GM13976 (cell line): ENCODE measurements around the gene MS4A2.
"Not testable (repeated sequence)": the region's sequence is repeated elsewhere in the genome, so short reads cannot be mapped to it uniquely, and the experiment has no call there.

Source experiments
- DNase-seq: peaks from one replicate; pipeline ENCODE4 v3.0.0; 2012; ENCODE audit warnings: low spot score
- in situ Hi-C: fragments of 300-500 bp; cut with MboI; formaldehyde crosslinking; loops from one replicate; pipeline ENCODE4 v1.12.0; 2022; ENCODE audit warnings: low sequenced_read_pairs, mixed read lengths, inconsistent platforms; ENCODE audit not compliant: unreplicated experiment
- TF ChIP-seq, protein P1 (sequence below): IDR thresholded peaks from 2 replicates; pipeline ENCODE4 v1.5.1; 2012; ENCODE audit warnings: borderline replicate concordance, mild to moderate bottlenecking; ENCODE audit not compliant: insufficient read depth; ENCODE audit errors: extremely low read depth, missing control alignments, control extremely low read depth

MS4A2 gene

GRCh38 chr11:60121264-60121663 lies 32.8 kb downstream of the MS4A2 start:
- in situ Hi-C loops: no loop called here
- TF ChIP-seq, protein P1, sequence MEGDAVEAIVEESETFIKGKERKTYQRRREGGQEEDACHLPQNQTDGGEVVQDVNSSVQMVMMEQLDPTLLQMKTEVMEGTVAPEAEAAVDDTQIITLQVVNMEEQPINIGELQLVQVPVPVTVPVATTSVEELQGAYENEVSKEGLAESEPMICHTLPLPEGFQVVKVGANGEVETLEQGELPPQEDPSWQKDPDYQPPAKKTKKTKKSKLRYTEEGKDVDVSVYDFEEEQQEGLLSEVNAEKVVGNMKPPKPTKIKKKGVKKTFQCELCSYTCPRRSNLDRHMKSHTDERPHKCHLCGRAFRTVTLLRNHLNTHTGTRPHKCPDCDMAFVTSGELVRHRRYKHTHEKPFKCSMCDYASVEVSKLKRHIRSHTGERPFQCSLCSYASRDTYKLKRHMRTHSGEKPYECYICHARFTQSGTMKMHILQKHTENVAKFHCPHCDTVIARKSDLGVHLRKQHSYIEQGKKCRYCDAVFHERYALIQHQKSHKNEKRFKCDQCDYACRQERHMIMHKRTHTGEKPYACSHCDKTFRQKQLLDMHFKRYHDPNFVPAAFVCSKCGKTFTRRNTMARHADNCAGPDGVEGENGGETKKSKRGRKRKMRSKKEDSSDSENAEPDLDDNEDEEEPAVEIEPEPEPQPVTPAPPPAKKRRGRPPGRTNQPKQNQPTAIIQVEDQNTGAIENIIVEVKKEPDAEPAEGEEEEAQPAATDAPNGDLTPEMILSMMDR: no peak
- DNase-seq: no peak

DNA sequence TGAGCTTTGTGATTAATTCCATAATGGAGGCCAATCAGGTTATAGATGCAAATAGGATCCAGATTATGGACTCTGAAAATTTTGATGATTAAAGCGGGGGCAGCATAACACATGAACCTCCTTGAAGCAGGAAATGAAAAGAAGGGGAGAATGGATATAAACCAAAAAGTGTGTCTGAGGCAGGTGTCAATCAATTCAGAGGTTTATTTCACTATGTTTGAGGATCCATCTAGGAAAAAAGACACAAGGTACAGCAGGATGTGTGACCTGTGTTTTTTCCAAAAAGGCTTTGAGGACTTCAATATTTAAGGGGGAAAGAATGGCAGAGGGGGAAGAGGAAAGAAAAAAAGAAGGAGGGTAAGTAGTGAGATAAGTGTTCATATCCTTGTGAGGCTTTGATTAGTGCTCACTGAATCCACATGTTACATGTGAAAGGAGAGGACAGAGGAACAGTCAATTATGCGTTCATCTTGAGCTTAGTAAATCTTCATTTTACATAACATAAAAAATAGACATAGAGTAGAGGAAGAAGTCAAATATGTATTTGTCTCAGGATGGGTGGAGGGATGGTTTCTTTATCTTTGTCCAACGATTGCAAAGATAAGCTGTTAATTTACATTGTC lies 34.1 kb downstream of the MS4A2 start:
- no peak for DNase-seq
- in situ Hi-C loops: no loop called here
- TF ChIP-seq, protein P1: no peak

DNA sequence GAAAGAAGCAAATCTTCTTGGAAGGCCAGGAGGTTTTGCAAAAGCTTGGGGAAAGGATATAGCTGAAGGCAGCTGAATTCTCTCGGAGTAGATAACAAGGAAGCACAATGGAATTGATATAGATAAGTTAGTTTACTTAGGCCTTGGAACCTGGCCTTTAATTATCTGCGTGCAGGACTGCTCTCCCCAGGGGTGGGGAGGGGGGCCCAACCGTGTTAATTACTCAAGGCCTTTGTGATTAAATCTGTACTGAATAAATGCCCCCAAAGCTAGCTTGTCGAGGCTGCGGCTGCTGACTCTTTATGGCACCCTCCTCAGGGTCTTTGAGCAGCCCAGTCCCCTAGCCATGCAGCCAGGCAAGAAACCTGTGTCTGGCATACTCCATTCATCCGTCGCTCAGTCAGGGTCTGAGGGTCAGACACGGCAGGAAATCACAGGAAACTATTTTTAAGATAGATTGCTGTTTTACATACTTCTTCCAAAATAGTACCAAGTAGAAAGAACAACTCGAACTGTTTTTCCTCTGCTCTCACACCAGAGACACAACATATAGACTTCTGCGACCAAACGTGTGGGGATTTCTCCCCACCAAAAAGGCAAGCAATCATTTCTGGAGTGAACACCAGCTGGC lies 36.5 kb downstream of the MS4A2 start:
- no peak for DNase-seq
- TF ChIP-seq, protein P1: no peak
- in situ Hi-C loops: no loop called here

GRCh38 chr11:60125956-60126585 lies 37.6 kb downstream of the MS4A2 start:
- in situ Hi-C loops: no loop called here
- no peak for DNase-seq
- TF ChIP-seq, protein P1: no peak

- no peak for DNase-seq
- TF ChIP-seq, protein P1: no peak
- in situ Hi-C loops: no loop called here
Measured at GRCh38 chr11:60127311-60127811, 38.9 kb downstream of the MS4A2 start.

- in situ Hi-C loops: no loop called here
- no peak for DNase-seq
- TF ChIP-seq, protein P1: no peak
Measured at GRCh38 chr11:60128376-60128775, 39.9 kb downstream of the MS4A2 start.

- DNase-seq, in situ Hi-C loops: not testable (repeated sequence)
Measured at GRCh38 chr11:60128866-60129265, 40.4 kb downstream of the MS4A2 start.
